ENCODE results near the gene PHF1. TPM values are rescaled to one million over a fixed set of nuclear protein-coding genes. Genes with fewer than 3 reads are reported as not detected.

PHF1 gene
- total and polyA plus RNA-seq, 2 of the 13 experiments (the other 11 are each of a cell fraction or from before 2014, with no cell fraction given), result 25.4 to 61.9 TPM

- TF ChIP-seq ZNF329 (CRISPR knock-in tag; IDR thresholded peaks at IDR 0.05; ENCODE audit: low read depth), result no peak; the same call in 1 of the 2 replicates
- TF ChIP-seq CEBPZ (IDR thresholded peaks at IDR 0.05; ENCODE audit: low read length), result no peak
- peak; percentile 0; the same call in 1 of the 2 replicates for TF ChIP-seq HOXA5 (CRISPR knock-in tag; IDR thresholded peaks at IDR 0.05)
- TF ChIP-seq ZNF24 (IDR thresholded peaks at IDR 0.05), result no peak
- TF ChIP-seq PAWR (CRISPR knock-in tag; IDR thresholded peaks at IDR 0.05; ENCODE audit: borderline replicate concordance), result no peak
- no peak for TF ChIP-seq ZNF570 (CRISPR knock-in tag; IDR thresholded peaks at IDR 0.05; ENCODE audit: borderline replicate concordance)
- no peak for TF ChIP-seq POGK (CRISPR knock-in tag; conservative IDR thresholded peaks at IDR 0.05)
- TF ChIP-seq KLF9 (CRISPR knock-in tag; IDR thresholded peaks at IDR 0.05; ENCODE audit: low read depth), result no peak
- no peak for TF ChIP-seq REL (CRISPR knock-in tag; conservative IDR thresholded peaks at IDR 0.05)
- TF ChIP-seq ZFP36L1 (CRISPR knock-in tag; IDR thresholded peaks at IDR 0.05), result no peak
- no peak for TF ChIP-seq DNMT3B (CRISPR knock-in tag; conservative IDR thresholded peaks at IDR 0.05)
- TF ChIP-seq NFKB2 (CRISPR knock-in tag; IDR thresholded peaks at IDR 0.05; ENCODE audit: borderline replicate concordance), result peak; percentile 48; the same call in 1 of the 2 replicates
- no peak for TF ChIP-seq MLXIP (CRISPR knock-in tag; IDR thresholded peaks at IDR 0.05; ENCODE audit: borderline replicate concordance)
- no peak for TF ChIP-seq ZNF136 (CRISPR knock-in tag; IDR thresholded peaks at IDR 0.05; ENCODE audit: low read depth)
- no peak for TF ChIP-seq ZNF766 (CRISPR knock-in tag; IDR thresholded peaks at IDR 0.05; ENCODE audit: borderline replicate concordance)
- TF ChIP-seq ONECUT2 (CRISPR knock-in tag; IDR thresholded peaks at IDR 0.05), result no peak
- no peak for TF ChIP-seq ZUFSP (CRISPR knock-in tag; IDR thresholded peaks at IDR 0.05; ENCODE audit: borderline replicate concordance)
- TF ChIP-seq WIZ (CRISPR knock-in tag; IDR thresholded peaks at IDR 0.05), result no peak
Measured at GRCh38 chr6:33410711-33411631, at the start of gene PHF1 (continued).
